GM18858 (cell line): ENCODE measurements around the gene ZFYVE28.

Experiments used
- ATAC-seq: cut with Tn5 transposase; IDR thresholded peaks from one replicate; pipeline ENCODE4 v1.9.1; 2021; ENCODE audit not compliant: unreplicated experiment

Gene ZFYVE28

GRCh38 chr4:2412534-2412884 is 5.9 kb downstream of the ZFYVE28 start:
- peak; percentile 20 for ATAC-seq

- ATAC-seq = no peak
Measured at GRCh38 chr4:2411786-2412510, 6.5 kb downstream of the ZFYVE28 start.

- no peak for ATAC-seq
Measured at GRCh38 chr4:2409381-2409783, 9.1 kb downstream of the ZFYVE28 start.

- ATAC-seq = no peak
Measured at GRCh38 chr4:2408976-2409375, 9.5 kb downstream of the ZFYVE28 start.

- ATAC-seq = no peak
Measured at GRCh38 chr4:2408401-2408958, 10.0 kb downstream of the ZFYVE28 start.

- ATAC-seq = no peak
Measured at GRCh38 chr4:2407991-2408342, 10.5 kb downstream of the ZFYVE28 start.

GRCh38 chr4:2406920-2407319 is 11.5 kb downstream of the ZFYVE28 start:
- ATAC-seq = no peak

- ATAC-seq = no peak
Measured at GRCh38 chr4:2406406-2406805, 12.0 kb downstream of the ZFYVE28 start.

GRCh38 chr4:2402941-2403340 is 15.5 kb downstream of the ZFYVE28 start:
- ATAC-seq = no peak

GRCh38 chr4:2402048-2402842 is 16.2 kb downstream of the ZFYVE28 start:
- ATAC-seq = no peak

- ATAC-seq = no peak
Measured at GRCh38 chr4:2401610-2401983, 16.8 kb downstream of the ZFYVE28 start.

- no peak for ATAC-seq
Measured at GRCh38 chr4:2400841-2401609, 17.4 kb downstream of the ZFYVE28 start.

GRCh38 chr4:2399631-2400190 is 18.7 kb downstream of the ZFYVE28 start:
- ATAC-seq = no peak

GRCh38 chr4:2399216-2399615 is 19.2 kb downstream of the ZFYVE28 start:
- no peak for ATAC-seq

GRCh38 chr4:2397596-2398379 is 20.7 kb downstream of the ZFYVE28 start:
- ATAC-seq = no peak

GRCh38 chr4:2396781-2397368 is 21.6 kb downstream of the ZFYVE28 start:
- no peak for ATAC-seq

- no peak for ATAC-seq
Measured at GRCh38 chr4:2395584-2395983, 22.9 kb downstream of the ZFYVE28 start.

GRCh38 chr4:2395038-2395437 is 23.4 kb downstream of the ZFYVE28 start:
- ATAC-seq = no peak

GRCh38 chr4:2394528-2394927 is 23.9 kb downstream of the ZFYVE28 start:
- ATAC-seq = no peak
